Esophagus squamous epithelium (tissue), 5 donors: ENCODE measurements around the gene TSC22D3. TPM values are rescaled to one million over a fixed set of nuclear protein-coding genes. Genes with fewer than 3 reads are reported as not detected.
A peak's percentile ranks its signal among the peaks of the same experiment; 100 is the strongest.

Experiments
- DNase-seq: peaks from one replicate; lab custom pipeline; 2025; lab: John Stamatoyannopoulos, UW
- H3K27ac ChIP-seq, 4 donors: fragments of 200-600 bp; sonication (generic); one replicate each; pipeline ENCODE4 v1.5.1; 2016 to 2019; ENCODE audit warnings: mild to moderate bottlenecking in 1 of 4
- H3K27me3 ChIP-seq, 4 donors: fragments of 200-600 bp; sonication (generic); 1 replicate in 3 of 4; 2 replicates in 1 of 4; pipeline versions ENCODE4 v1.5.1 to v1.6.0; 2017 to 2021; ENCODE audit warnings: antibody characterized with exemption in 1 of 4
- H3K36me3 ChIP-seq, 3 donors: fragments of 200-600 bp; sonication (generic); one replicate each; pipeline ENCODE4 v1.5.1; 2016 to 2019
- H3K4me1 ChIP-seq, 3 donors: fragments of 200-600 bp; sonication (generic); one replicate each; pipeline ENCODE4 v1.5.1; 2017 to 2019
- H3K4me3 ChIP-seq, 4 donors: fragments of 200-600 bp; sonication (generic); 1 replicate in 3 of 4; 2 replicates in 1 of 4; pipeline ENCODE4 v1.5.1; 2016 to 2019; ENCODE audit warnings: mild to moderate bottlenecking in 2 of 4, moderate library complexity in 1 of 4
- H3K9me3 ChIP-seq, 3 donors: fragments of 200-600 bp; sonication (generic); one replicate each; pipeline ENCODE4 v1.5.1; 2016 to 2019
- CTCF ChIP-seq, 6 experiments: fragments of 450-650 bp in 4 of 6; fragments of 200-600 bp in 2 of 6; sonication (generic) in 2 of 6; IDR thresholded peaks; one replicate each; pipeline ENCODE4 v1.5.1; 2016 to 2019; ENCODE audit warnings: antibody characterized with exemption in 6 of 6, mild to moderate bottlenecking in 4 of 6, moderate library complexity in 4 of 6
- POLR2A ChIP-seq, 4 donors: fragments of 450-650 bp; IDR thresholded peaks; one replicate each; pipeline ENCODE4 v1.6.1; 2017; ENCODE audit warnings: antibody characterized with exemption in 4 of 4, mild to moderate bottlenecking in 4 of 4, moderate library complexity in 3 of 4
- WGBS, 2 donors: methylation state at CpG; one replicate each; pipeline ENCODE4 v1.1.5; 2018; 5-methylcytosine and 5-hydroxymethylcytosine counted together
- intact Hi-C: fragments of 100-400 bp; cut with DNase I; formaldehyde crosslinking; loops from one replicate; pipeline ENCODE4 v1.15.0; 2022
- total RNA-seq, 4 donors: library from RNA; depleted of rRNA; stranded (reverse); fragments of >200 nt; gene quantifications; one replicate each; pipeline ENCODE4 v1.1.0, GENCODE V29; 2016
- donor health status: DM: yes; HTN: yes; CAD: no.

The TSC22D3 gene
- total RNA-seq, 4 donors from 2014 or later: 50.2 to 558 (median 140) TPM

- 73% methylated on average over 3 of the region's 3 CpGs; no CpG with 5 or more reads in 1 of the 2 donors for WGBS, 2 donors
- intact Hi-C loops: no loop called here
- DNase-seq: no peak
Measured at GRCh38 chrX:107768051-107768450, 7.5 kb downstream of the TSC22D3 start.

GRCh38 chrX:107766470-107767150, 9.0 kb downstream of the TSC22D3 start:
- Histone ChIP-seq H3K9me3 (no peaks in the 10 kb centered on the region), H3K27me3 (no peaks in the 10 kb centered on the region), H3K4me1 (peaks cover 0 to 43% (median 6%) of the 10 kb centered on the region in 3 donors), H3K4me3 (no peak overlapping the region), H3K27ac (peak overlapping the region; percentile 23 to 66 (median 50)), H3K36me3 (peaks cover 0 to 10% (median 0%) of the 10 kb centered on the region in 3 donors)
- WGBS, 2 donors: 11 to 74% methylated on average over 2 to 3 of the region's 8 CpGs
- intact Hi-C loops: no loop called here
- TF ChIP-seq POLR2A (IDR thresholded peaks at IDR 0.05) (no peak), CTCF (IDR thresholded peaks at IDR 0.05) (no peak)
- no peak for DNase-seq

More at GRCh38 chrX:107768051-107768450, 7.5 kb downstream of the TSC22D3 start:
- H3K27ac ChIP-seq: no peak overlapping the region
- no peak overlapping the region for H3K4me3 ChIP-seq
- H3K36me3 ChIP-seq: peaks cover 0 to 10% (median 0%) of the 10 kb centered on the region in 3 donors
- TF ChIP-seq CTCF (IDR thresholded peaks at IDR 0.05) (no peak), POLR2A (IDR thresholded peaks at IDR 0.05) (no peak)
- H3K4me1 ChIP-seq: peaks cover 0 to 54% (median 6%) of the 10 kb centered on the region in 3 donors
- no peaks in the 10 kb centered on the region for H3K27me3 ChIP-seq
- no peaks in the 10 kb centered on the region for H3K9me3 ChIP-seq

- no peaks in the 10 kb centered on the region for H3K27me3 ChIP-seq
- DNase-seq: no peak
- no peaks in the 10 kb centered on the region for H3K9me3 ChIP-seq
- 78 to 97% methylated on average over 5 to 6 of the region's 11 CpGs for WGBS, 2 donors
- H3K27ac ChIP-seq: no peak overlapping the region
- no peak overlapping the region for H3K4me3 ChIP-seq
- peaks cover 0 to 55% (median 6%) of the 10 kb centered on the region in 3 donors for H3K4me1 ChIP-seq
- peaks cover 0 to 4% (median 0%) of the 10 kb centered on the region in 3 donors for H3K36me3 ChIP-seq
- TF ChIP-seq POLR2A (IDR thresholded peaks at IDR 0.05) (no peak), CTCF (IDR thresholded peaks at IDR 0.05) (no peak)
- intact Hi-C loops: no loop called here
Measured at GRCh38 chrX:107764845-107765608, 10.6 kb downstream of the TSC22D3 start.

GRCh38 chrX:107763647-107764046, 11.9 kb downstream of the TSC22D3 start:
- Histone ChIP-seq H3K9me3 (no peaks in the 10 kb centered on the region), H3K36me3 (no peaks in the 10 kb centered on the region), H3K4me3 (no peak overlapping the region), H3K27ac (no peak overlapping the region), H3K27me3 (no peaks in the 10 kb centered on the region), H3K4me1 (peaks cover 0 to 62% (median 6%) of the 10 kb centered on the region in 3 donors)
- 67 to 87% methylated on average over 1 of the region's 1 CpG for WGBS, 2 donors
- DNase-seq: no peak
- TF ChIP-seq POLR2A (IDR thresholded peaks at IDR 0.05) (no peak), CTCF (IDR thresholded peaks at IDR 0.05) (no peak)
- intact Hi-C loops: no loop called here
